ENCODE results near the gene ANAPC15.

- no peak for TF ChIP-seq CTCF (conservative IDR thresholded peaks at IDR 0.05; ENCODE audit: low read depth, low read length)
- TF ChIP-seq RAD21 (IDR thresholded peaks at IDR 0.05; ENCODE audit: low read length) = no peak
- TF ChIP-seq POLR2A (IDR thresholded peaks at IDR 0.05; ENCODE audit: low read depth, low read length) = no peak
- TF ChIP-seq SMC3 (IDR thresholded peaks at IDR 0.05; ENCODE audit: low read depth, low read length) = no peak
- no peak for TF ChIP-seq RFX5 (IDR thresholded peaks at IDR 0.05; ENCODE audit: low read depth, low read length)
- no peak for TF ChIP-seq ELK1 (IDR thresholded peaks at IDR 0.05; ENCODE audit: borderline replicate concordance, low read depth, low read length)
- TF ChIP-seq USF2 (IDR thresholded peaks at IDR 0.05; ENCODE audit: low read depth, low read length) = no peak
- no peak for TF ChIP-seq FOS (IDR thresholded peaks at IDR 0.05; ENCODE audit: low read depth, low read length)
- no peak for TF ChIP-seq RCOR1 (IDR thresholded peaks at IDR 0.05; ENCODE audit: insufficient replicate concordance, low read length)
- TF ChIP-seq MAFK (IDR thresholded peaks at IDR 0.05; ENCODE audit: low read depth, low read length) = no peak
- no peak for TF ChIP-seq MXI1 (IDR thresholded peaks at IDR 0.05; ENCODE audit: borderline replicate concordance, low read depth, low read length)
- no peak for TF ChIP-seq CEBPB (IDR thresholded peaks at IDR 0.05; ENCODE audit: low read depth, low read length)
- no peak for TF ChIP-seq MAZ (IDR thresholded peaks at IDR 0.05; ENCODE audit: borderline replicate concordance, low read depth, low read length)
- no peak for TF ChIP-seq CHD1 (IDR thresholded peaks at IDR 0.05; ENCODE audit: low read depth, low read length)
Observed at GRCh38 chr11:72146625-72147024, 34.1 kb upstream of the ANAPC15 start.
